Heart right ventricle (tissue), 16 donors: ENCODE data around the gene ACTN1. TPM values are rescaled to one million over a fixed set of nuclear protein-coding genes. Genes with fewer than 3 reads are reported as not detected.
"Not testable (repeated sequence)": the region's sequence is repeated elsewhere in the genome, so short reads cannot be mapped to it uniquely, and the experiment has no call there.

ENCODE experiments used
- ATAC-seq, 8 donors: fragments of 200-7000 bp; cut with Tn5 transposase; one replicate each; pipeline ENCODE4 v1.9.1; 2020; ENCODE audit warnings: mild to moderate bottlenecking in 8 of 8, moderate library complexity in 8 of 8, moderate number of reproducible peaks in 1 of 8
- DNase-seq, 2 donors: peaks; one replicate each; pipeline ENCODE4 v3.0.0-alpha.2; 2020
- H3K27ac ChIP-seq, 10 donors: fragments of 200-600 bp; sonication (generic) in 2 of 10; one replicate each; pipeline versions ENCODE4 v1.5.0 to v1.8.0; 2020 to 2022; ENCODE audit warnings: mild to moderate bottlenecking in 3 of 10
- H3K27me3 ChIP-seq, 7 donors: fragments of 200-600 bp; one replicate each; pipeline ENCODE4 v1.8.0; 2021 to 2022; ENCODE audit warnings: mild to moderate bottlenecking in 2 of 7
- H3K36me3 ChIP-seq, 9 donors: fragments of 200-600 bp; sonication (generic) in 1 of 9; one replicate each; pipeline versions ENCODE4 v1.5.0 to v1.8.0; 2020 to 2022; ENCODE audit warnings: mild to moderate bottlenecking in 2 of 9
- H3K4me1 ChIP-seq, 9 donors: fragments of 200-600 bp; sonication (generic) in 1 of 9; one replicate each; pipeline versions ENCODE4 v1.5.0 to v1.8.0; 2020 to 2022; ENCODE audit warnings: mild to moderate bottlenecking in 4 of 9
- H3K4me3 ChIP-seq, 10 donors: fragments of 200-600 bp; sonication (generic) in 2 of 10; one replicate each; pipeline versions ENCODE4 v1.5.0 to v1.8.0; 2020 to 2022; ENCODE audit warnings: mild to moderate bottlenecking in 7 of 10, moderate library complexity in 2 of 10
- H3K9me3 ChIP-seq, 11 donors: fragments of 200-600 bp in 10 of 11; sonication (generic) in 2 of 11; one replicate each; pipeline versions ENCODE4 v1.5.0 to v1.8.0; 2013 to 2022; ENCODE audit warnings: mild to moderate bottlenecking in 2 of 11, control low read depth in 1 of 11, moderate library complexity in 1 of 11
- WGBS, 2 donors: extraction: QIAGEN DNeasy Blood & Tissue Kit; methylation state at CpG; one replicate each; pipeline ENCODE4 v1.1.7; 2013; ENCODE audit warnings: inconsistent platforms in 1 of 2; 5-methylcytosine and 5-hydroxymethylcytosine counted together
- intact Hi-C, 10 donors: fragments of 100-400 bp; cut with DNase I; formaldehyde crosslinking; loops; one replicate each; pipeline versions ENCODE4 v1.11.1 to v1.14.2; 2022
- polyA plus RNA-seq, 2 donors: library from polyadenylated mRNA; stranded (reverse); fragments of 200-250 nt; gene quantifications; one replicate each; pipeline ENCODE4 v1.2.3, GENCODE V29; 2013
- total RNA-seq, 10 donors: library from RNA; stranded (reverse); fragmentation: NEBNext Ultra II Directional in 3 of 10; extraction: Animal tissue kit (Norgen Biotek cat#: 25700) in 3 of 10; gene quantifications; one replicate each; pipeline versions ENCODE4 v1.2.1 to v1.2.4, GENCODE V29; 2021 to 2023
- TF ChIP-seq, protein P1 (sequence below), 9 donors: fragments of 200-600 bp; sonication (generic) in 2 of 9; IDR thresholded peaks; one replicate each; pipeline versions ENCODE4 v1.5.0 to v1.8.0; 2021 to 2022; ENCODE audit warnings: antibody characterized with exemption in 9 of 9, mild to moderate bottlenecking in 5 of 9, moderate library complexity in 1 of 9
- donor health status: Arrhythmogenic right ventricular cardiomyopathy.
- donor health status: ischemic (EF 13 %, LVEDD 7.1; RV severe dilation, severe dysfunction).
- donor health status: healthy with polysubstance abuse.
- donor health status: DM: no; HTN: yes; CAD: no.
- donor health status: DM: no; HTN: no; CAD: no.
- donor health status: ischemic (EF 25% LVEDD 6.9; RV normal size, moderate dysfunction).
- donor health status: ischemic (EF 25% LVEDD 5.7; RV mildly dilated, moderate dysfunction).
- donor health status: healthy.
- donor health status: DM: yes; HTN: yes; CAD: no.
- donor health status: Ischemic cardiomyopathy.
- donor health status: ischemic (EF 35%, LVEDD 5.7; RV mildly dilated, moderate dysfunction).
- donor health status: nonischemic (EF 11% LVEDD 7.7; RV severe dilation, severe dysfunction).
- donor health status: DM: yes; HTN: yes; CAD: no.
- donor health status: PGD.
- donor health status: ischemic (EF 29% LVEDD 5.4; RV normal size, mild dysfunction).
- donor health status: nonischemic (EF 23%, LVEDD 6.1; RV moderate dilation, normal function).

Gene ACTN1
- total and polyA plus RNA-seq, 12 donors, result 67.2 to 235 (median 104) TPM

DNA sequence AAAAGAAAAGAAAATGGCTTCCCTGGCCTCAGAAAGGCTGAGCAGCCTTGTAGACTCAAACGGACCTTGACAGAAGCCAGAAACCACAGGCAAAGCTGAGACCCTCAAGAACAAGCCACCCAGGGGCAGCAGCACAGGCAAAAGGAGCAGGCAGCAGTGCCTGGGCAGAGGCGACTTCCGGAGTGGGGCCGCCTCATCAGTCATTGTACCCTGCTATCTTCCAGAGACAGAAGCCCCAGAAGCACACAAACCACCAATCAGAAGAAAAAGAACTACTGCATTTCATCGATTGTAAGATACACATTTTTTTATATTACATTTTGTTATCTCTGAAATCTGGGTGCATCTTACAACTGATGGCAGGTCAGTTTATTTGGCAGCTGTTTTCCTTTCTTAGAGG lies 128.0 kb downstream of the ACTN1 start:
- Histone ChIP-seq H3K36me3 (no peaks in the 10 kb centered on the region), H3K27me3 (no peaks in the 10 kb centered on the region), H3K27ac (no peak overlapping the region), H3K9me3 (peaks cover 0 to 8% (median 0%) of the 10 kb centered on the region in 11 donors), H3K4me3 (no peak overlapping the region), H3K4me1 (peaks cover 0 to 4% (median 0%) of the 10 kb centered on the region in 9 donors)
- no peak for DNase-seq
- TF ChIP-seq, protein P1, sequence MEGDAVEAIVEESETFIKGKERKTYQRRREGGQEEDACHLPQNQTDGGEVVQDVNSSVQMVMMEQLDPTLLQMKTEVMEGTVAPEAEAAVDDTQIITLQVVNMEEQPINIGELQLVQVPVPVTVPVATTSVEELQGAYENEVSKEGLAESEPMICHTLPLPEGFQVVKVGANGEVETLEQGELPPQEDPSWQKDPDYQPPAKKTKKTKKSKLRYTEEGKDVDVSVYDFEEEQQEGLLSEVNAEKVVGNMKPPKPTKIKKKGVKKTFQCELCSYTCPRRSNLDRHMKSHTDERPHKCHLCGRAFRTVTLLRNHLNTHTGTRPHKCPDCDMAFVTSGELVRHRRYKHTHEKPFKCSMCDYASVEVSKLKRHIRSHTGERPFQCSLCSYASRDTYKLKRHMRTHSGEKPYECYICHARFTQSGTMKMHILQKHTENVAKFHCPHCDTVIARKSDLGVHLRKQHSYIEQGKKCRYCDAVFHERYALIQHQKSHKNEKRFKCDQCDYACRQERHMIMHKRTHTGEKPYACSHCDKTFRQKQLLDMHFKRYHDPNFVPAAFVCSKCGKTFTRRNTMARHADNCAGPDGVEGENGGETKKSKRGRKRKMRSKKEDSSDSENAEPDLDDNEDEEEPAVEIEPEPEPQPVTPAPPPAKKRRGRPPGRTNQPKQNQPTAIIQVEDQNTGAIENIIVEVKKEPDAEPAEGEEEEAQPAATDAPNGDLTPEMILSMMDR (IDR thresholded peaks at IDR 0.05), result no peak
- intact Hi-C loops, result no loop called here
- ATAC-seq, result no peak
- 87 to 88% methylated on average over 5 of the region's 5 CpGs for WGBS, 2 donors

DNA sequence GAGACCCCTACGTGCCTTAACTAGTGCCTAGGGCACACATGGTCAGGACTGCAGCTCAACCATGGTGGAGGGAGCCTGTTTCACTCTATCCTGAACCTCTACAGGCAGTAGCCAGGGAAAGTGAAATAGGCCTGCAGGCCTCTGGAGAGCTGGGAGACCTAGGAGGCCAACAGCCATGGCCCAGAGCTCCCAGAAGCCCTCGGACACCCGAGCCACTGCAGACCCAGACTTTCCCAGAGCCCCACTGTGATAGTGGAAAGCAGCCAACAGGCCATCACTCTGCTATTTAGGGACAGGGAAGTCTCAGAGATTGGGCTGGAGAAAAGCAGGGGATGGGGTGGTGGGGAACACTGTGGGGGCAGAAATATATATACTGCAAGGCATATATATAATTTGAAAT lies 129.7 kb downstream of the ACTN1 start:
- ATAC-seq, result peak; percentile 37 to 70 (median 60)
- 61 to 74% methylated on average over 3 of the region's 3 CpGs for WGBS, 2 donors
- intact Hi-C loops, result no loop called here

DNA sequence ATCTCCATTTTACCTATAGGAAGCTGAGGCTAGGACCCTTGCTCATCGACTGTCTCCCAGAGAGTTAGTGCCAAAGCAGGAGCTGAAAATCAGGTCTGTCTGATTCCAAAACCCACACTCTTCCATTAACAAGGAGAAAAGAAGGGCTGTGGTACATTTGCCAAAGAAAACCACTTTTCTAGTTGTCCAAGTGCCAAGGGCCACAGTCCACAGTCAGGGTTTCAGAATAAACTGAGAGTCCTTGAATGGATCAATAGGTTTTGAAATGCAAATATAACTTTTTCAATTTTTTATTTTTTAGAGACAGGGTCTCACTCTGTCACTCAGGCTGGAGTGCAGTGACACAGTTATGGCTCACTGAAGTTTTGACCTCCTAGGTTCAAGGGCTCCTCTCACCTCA lies 130.8 kb downstream of the ACTN1 start:
- Histone ChIP-seq H3K4me1 (peaks cover 0 to 13% (median 3%) of the 10 kb centered on the region in 9 donors), H3K27me3 (no peaks in the 10 kb centered on the region), H3K27ac (no peak overlapping the region), H3K4me3 (no peak overlapping the region), H3K36me3 (no peaks in the 10 kb centered on the region), H3K9me3 (peaks cover 0 to 8% (median 0%) of the 10 kb centered on the region in 11 donors)
- ATAC-seq, result no peak
- WGBS, 2 donors, result 81 to 93% methylated on average over 1 of the region's 1 CpG
- intact Hi-C loops, result no loop called here
- TF ChIP-seq, protein P1 (IDR thresholded peaks at IDR 0.05), result no peak
- DNase-seq, result no peak

More for the DNA sequence above, 129.7 kb downstream of the ACTN1 start:
- H3K36me3 ChIP-seq, result no peaks in the 10 kb centered on the region
- H3K4me3 ChIP-seq, result no peak overlapping the region
- peaks cover 0 to 8% (median 0%) of the 10 kb centered on the region in 11 donors for H3K9me3 ChIP-seq
- H3K4me1 ChIP-seq, result peaks cover 0 to 4% (median 0%) of the 10 kb centered on the region in 9 donors
- DNase-seq, result peak; percentile 27 to 53
- H3K27ac ChIP-seq, result no peak overlapping the region
- TF ChIP-seq, protein P1 (IDR thresholded peaks at IDR 0.05), result no peak
- no peaks in the 10 kb centered on the region for H3K27me3 ChIP-seq

DNA sequence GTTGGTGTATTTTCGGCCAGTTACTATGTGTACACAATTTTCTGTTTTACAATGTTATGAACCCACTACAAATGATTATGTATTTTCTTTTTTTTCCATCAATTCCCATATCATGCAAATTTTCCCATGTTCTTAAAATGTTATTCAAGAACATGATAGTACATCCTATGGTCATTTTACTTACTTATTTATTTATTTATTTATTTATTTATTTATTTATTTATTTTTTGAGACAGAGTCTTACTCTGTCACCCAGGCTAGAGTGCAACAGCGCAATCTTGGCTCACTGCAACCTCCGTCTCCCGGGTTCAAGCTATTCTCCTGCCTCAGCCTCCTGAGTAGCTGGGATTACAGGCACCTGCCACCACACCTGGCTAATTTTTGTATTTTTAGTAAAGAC lies 131.5 kb downstream of the ACTN1 start:
- peaks cover 0 to 16% (median 3%) of the 10 kb centered on the region in 9 donors for H3K4me1 ChIP-seq
- H3K36me3 ChIP-seq, H3K9me3 ChIP-seq, ATAC-seq, DNase-seq, H3K27ac ChIP-seq, intact Hi-C loops, H3K27me3 ChIP-seq, H3K4me3 ChIP-seq: not testable (repeated sequence)
- 84 to 98% methylated on average over 4 of the region's 4 CpGs for WGBS, 2 donors

DNA sequence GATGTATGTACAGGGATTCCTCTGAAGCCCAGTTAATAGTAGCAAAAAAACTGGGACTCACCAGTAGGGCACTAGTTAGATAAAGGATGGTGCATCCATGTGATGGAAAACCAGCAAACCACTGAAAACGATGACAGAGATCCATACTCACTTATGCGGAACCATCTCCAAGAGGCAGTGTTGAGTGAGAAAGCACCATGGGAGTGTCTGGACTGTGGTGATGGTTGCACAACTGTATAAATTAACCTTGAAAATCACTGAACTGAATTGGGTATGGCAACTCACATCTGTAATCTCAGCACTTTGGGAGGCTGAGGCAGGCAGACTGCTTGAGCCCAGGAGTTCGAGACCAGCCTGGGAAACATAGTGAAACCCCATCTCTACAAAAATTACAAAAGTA lies 132.6 kb downstream of the ACTN1 start:
- no peak for DNase-seq
- intact Hi-C loops, result no loop called here
- Histone ChIP-seq H3K4me3 (no peak overlapping the region), H3K27ac (no peak overlapping the region), H3K27me3 (no peaks in the 10 kb centered on the region), H3K9me3 (no peaks in the 10 kb centered on the region), H3K36me3 (no peaks in the 10 kb centered on the region), H3K4me1 (peaks cover 0 to 18% (median 3%) of the 10 kb centered on the region in 9 donors)
- ATAC-seq, result no peak
- TF ChIP-seq, protein P1 (IDR thresholded peaks at IDR 0.05), result no peak
- WGBS, 2 donors, result 85 to 91% methylated on average over 3 of the region's 3 CpGs
